Uterus (tissue), 2 donors: ENCODE data around the gene CACNB3.
A peak's percentile ranks its signal among the peaks of the same experiment; 100 is the strongest.

ENCODE experiments used
- CTCF ChIP-seq, 4 experiments: fragments of 200-600 bp in 2 of 4; fragments of 450-650 bp in 2 of 4; sonication (generic) in 2 of 4; IDR thresholded peaks; one replicate each; pipeline ENCODE4 v1.5.1; 2016 to 2019; ENCODE audit warnings: antibody characterized with exemption in 4 of 4, mild to moderate bottlenecking in 2 of 4, moderate library complexity in 1 of 4
- POLR2A ChIP-seq, 2 donors: fragments of 450-650 bp; IDR thresholded peaks; one replicate each; pipeline ENCODE4 v1.6.1; 2016; ENCODE audit warnings: antibody characterized with exemption in 2 of 2, mild to moderate bottlenecking in 1 of 2, moderate library complexity in 1 of 2

GRCh38 chr12:48865281-48866051, 47.2 kb downstream of the CACNB3 start, which contains the start of gene RND1:
- TF ChIP-seq CTCF (IDR thresholded peaks at IDR 0.05) = peak in 2 of 4 experiments; percentile 7 to 26
- peak; percentile 91 to 99 for TF ChIP-seq POLR2A (IDR thresholded peaks at IDR 0.05)
